ENCODE results near the gene CYSTM1.
"Not testable (repeated sequence)": the region's sequence is repeated elsewhere in the genome, so short reads cannot be mapped to it uniquely, and the experiment has no call there.

The CYSTM1 gene

DNA sequence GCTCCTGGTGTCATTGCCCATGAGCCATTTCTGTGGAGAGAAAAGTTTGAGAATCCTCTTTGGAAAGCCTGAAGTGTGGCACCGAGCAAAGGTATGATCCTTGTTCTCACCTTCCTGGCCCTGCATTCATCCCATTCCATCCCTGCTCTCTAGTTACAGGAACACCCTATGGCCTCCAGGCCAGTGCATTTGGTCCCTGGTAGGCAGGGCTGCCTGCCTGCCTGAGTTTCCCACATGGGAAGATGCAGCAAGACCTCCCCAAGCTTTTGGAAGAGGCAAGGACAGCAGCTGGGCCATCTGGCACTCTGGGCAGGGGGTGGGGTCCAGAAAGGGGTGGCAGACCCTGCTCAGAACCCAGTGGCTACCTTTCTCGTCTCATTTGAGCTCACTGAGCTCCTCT lies 24.8 kb upstream of the CYSTM1 start:
- DNase-seq (ENCODE audit: low read depth) = no peak

DNA sequence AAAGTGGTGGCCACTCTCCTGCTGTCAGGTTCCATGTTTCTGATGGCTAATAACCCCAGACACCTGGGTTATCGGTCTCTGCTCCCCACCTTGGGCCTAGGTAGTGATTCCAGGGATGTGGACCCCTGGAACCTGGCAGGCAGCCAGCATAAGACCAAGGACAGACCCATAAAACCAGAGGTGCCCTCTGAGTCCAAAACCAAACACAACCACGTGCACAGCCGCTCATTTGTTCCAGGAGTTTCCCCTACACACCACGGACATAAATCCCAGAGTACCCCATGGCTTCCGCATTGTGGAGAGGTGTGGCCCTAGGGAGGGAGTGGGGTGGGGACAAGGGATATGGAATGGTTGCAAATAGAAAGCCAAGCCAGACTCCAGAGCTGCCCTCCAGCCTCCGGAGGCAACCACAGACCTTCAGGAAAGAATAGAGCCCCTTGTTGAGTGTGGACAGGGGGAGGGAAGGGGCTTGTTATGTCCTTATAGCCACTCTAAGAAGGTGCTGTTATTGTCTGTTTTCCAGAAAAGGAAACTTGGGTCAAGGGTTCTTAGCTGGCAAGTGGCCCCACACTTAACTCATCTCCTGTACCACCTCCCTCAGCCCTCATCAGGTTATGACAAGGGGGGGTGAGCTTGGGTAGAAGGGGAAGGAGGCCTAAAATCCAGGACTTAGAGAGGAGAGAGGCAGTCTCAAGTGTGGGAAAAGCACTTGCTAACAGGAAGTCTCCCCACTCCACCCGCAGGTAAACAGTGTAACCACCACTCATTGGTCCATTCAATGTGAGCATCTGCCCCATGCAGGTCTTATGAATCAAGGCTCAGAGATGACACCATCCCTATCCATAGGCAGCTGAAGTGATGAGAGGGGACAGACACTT lies 23.6 kb upstream of the CYSTM1 start:
- DNase-seq (ENCODE audit: low read depth) = no peak

DNA sequence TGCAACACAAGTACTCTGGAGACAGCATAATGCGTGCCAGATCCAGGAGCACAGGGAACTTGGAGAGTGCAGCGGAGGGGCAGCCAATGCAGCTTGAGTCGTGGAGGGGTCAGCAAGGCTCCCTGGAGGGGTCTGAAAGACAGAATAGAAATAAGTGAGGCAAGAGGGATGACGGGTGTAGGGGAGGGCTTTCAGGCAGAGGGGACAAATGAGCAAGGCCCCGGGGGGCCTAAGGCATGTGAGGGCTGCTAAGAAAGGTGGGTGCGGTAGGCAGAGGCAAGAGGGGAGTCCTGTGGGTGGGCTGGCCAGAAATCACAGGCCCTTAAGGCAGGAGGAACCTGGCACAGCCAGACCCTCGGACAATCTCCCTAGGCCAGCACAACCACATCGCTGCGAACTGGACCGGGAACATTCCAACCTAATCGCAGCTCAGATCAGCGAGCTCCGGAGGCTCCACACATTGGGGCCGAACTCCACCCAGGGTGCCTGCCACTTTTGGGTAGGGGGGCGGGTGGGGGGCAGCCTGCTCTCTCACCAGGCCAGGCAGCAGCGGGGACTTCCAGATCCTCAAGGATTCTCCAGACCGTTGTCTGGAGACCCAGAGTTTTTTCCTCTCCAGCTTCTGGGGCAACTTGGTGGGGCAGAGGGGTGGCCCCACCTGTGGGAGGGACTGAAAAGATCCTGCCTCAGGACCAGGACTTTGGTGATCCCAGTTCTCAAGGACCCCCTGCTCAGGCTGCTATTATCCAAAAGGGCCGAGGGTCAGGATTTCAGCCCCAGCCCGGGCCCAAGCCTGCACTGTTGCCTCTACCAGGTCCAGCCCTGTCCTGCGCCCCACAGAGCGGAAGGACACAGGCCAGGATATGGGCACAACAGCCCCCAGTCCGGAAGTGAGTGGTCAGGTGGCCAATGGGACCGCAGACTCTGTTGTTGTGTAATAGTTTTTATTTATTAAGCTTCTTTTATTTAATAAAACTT lies 22.7 kb upstream of the CYSTM1 start:
- DNase-seq (ENCODE audit: low read depth) = no peak

GRCh38 chr5:140153255-140153654 lies 21.7 kb upstream of the CYSTM1 start:
- DNase-seq (ENCODE audit: low read depth) = no peak

DNA sequence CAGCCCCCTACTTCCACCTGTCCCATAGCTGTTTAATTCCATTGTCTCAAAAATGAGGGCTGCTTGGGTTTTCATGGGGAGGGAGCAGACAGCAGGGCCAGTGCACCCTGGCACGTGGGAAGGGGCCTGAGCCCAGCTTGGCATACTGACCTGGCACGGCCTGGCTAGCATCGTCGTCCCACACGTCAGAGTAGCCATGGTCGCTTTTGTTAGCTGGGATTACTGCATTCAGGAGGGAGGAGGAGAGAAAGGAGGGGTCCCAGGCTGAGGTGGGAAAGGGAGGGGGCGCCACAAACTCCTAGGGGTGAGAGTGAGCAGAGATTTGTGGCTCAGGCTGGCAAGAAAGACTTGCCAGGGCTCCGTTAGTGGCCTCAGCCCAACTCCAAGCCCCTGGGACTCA lies 21.1 kb upstream of the CYSTM1 start:
- no peak for DNase-seq (ENCODE audit: low read depth)

DNA sequence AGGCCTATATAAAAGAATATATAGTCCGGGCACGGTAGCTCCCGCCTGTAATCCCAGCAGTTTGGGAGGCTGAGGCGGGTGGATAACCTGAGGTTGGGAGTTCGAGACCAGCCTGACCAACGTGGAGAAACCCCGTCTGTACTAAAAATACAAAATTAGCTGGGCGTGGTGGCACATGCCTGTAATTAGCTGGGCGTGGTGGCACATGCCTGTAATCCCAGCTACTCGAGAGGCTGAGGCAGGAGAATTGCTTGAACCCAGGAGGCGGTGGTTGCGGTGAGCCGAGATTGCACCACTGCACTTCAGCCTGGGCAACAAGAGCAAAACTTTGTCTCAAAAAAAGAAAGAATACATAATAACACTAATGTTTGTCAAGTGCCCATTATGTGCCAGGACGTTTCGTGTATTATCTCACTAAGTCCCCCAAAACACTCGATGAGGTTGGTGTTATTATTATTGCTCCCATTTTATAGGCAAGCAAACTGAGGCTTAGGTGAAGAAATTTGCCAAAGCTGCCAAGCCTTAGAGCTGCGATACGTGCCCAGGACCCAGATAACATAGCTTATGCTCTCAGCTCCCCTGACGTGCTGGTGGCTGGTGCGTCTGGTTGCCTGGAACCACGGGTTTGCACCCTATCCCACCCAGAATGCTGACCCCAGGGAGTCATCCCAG lies 20.1 kb upstream of the CYSTM1 start:
- DNase-seq (ENCODE audit: low read depth) = not testable (repeated sequence)

GRCh38 chr5:140157032-140157781 lies 17.8 kb upstream of the CYSTM1 start:
- DNase-seq (ENCODE audit: low read depth) = peak; percentile 72

DNA sequence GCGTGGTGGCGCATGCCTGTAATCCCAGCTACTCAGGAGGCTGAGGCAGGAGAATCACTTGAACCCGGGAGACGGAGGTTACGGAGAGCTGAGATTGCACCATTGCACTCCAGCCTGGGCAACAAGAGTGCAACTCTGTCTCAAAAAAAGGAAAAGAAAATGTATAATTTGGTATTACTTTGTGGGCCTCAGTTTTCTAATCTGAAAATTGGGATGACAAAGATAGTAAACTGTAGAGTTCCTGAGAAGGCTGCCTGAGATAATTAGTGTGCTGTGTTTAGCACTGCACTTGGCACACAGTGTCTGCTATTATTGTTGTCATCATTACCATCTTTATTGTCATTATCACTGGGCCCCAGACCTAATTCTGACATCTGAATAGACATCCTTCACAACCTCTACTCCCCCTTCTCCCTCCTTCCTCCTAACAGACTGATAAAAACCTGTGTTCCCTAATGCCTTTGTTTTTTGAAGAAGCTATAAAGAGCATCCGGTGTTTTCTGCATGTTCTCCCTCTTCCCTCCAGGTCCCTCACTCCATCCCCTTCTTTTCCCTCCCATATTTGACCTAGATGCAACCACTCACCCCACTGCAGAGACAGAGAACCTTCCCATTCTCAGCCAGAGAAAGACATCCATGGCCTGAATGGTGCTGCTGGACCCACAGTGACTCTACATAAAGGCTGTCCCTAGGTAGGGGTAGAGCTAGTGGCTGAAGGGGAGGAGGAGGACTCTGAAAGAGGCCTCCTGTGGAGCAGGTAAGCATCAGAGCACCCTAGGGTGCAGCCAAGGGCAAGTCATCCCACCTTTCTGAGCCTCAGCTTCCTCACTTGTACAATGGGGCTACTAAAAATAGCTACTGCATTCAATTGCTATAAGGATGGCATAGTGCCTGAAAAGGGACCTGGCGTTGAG lies 15.7 kb upstream of the CYSTM1 start:
- DNase-seq (ENCODE audit: low read depth) = no peak

GRCh38 chr5:140162275-140162674 lies 12.7 kb upstream of the CYSTM1 start:
- DNase-seq (ENCODE audit: low read depth) = no peak

DNA sequence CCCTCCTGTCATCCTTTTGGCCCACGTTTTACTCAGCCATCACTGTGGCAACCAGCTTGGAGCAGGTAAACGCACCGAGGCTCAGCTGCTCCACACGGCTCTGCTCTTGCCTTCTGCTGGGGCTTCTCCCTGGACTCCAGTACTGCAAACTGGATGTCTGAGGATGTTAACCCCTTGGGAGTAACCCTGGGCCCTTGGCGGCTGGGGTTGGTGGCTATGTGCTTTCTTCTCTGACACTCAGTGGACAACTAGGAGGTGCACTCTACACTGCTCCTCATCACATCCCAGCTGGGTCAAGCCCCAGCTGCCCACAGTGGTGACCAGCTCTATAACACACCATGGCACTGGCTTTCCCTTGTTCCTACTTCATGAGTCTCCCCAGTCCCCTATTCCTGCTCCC lies 12.2 kb upstream of the CYSTM1 start:
- DNase-seq (ENCODE audit: low read depth) = no peak

GRCh38 chr5:140165101-140165922 lies 9.7 kb upstream of the CYSTM1 start:
- DNase-seq (ENCODE audit: low read depth) = no peak

DNA sequence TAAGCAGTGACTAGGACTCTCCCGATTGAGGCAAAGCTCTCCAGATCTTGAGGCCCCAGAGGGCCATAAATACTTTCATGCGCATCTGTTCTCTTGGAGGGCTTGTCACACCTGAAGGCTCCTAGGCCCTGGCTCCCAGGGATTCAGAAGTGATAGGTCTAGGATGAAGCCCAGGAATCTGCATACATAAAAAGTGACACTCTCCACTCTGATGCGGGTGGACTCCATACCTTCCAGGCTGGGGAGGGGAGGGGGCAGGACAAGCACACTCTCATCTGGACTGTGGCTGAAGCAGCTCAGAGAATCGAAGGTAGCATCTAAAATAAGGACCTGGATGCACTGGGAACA lies 9.1 kb upstream of the CYSTM1 start:
- no peak for DNase-seq (ENCODE audit: low read depth)

- DNase-seq (ENCODE audit: low read depth) = no peak
These were observed 8.1 kb upstream of the CYSTM1 start for GRCh38 chr5:140166911-140167310.

DNA sequence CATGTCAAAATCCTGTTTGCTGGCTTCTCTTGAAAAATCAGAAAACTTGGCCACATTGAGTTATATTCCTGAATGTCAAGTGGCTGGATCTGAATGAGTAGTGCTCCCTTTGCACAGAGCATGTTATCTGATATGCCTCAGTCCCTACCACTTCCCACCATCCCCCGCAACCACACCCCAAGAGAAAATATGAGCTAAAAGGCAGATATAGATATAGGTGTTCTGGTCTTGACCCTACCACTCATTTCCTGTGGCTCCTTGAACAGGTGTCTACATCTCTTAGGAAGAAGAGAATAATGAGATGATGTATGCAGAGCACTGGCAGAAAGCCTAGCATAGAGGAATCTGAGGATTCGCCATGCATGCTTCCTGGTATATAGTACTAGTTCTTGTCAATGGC lies 6.6 kb upstream of the CYSTM1 start:
- DNase-seq (ENCODE audit: low read depth) = no peak

DNA sequence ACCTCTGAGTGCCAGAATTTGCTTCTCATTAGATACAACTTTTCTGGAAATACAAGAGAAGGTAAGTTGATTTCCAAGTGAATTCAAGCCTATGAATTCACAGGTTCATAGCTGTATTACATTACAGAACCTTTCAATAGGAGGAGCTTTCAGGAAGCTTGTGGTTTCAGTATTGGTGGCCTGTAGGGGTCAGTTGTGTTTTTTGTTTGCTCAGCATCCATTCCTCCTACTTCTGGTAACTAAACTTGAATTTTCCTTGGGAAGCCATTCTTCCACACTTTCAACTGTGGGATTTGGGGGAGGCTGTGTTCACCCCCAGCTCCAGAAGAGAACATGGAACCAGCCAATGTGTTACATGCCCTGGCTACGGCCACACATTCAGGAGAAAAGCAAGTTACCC lies 5.6 kb upstream of the CYSTM1 start:
- no peak for DNase-seq (ENCODE audit: low read depth)

DNA sequence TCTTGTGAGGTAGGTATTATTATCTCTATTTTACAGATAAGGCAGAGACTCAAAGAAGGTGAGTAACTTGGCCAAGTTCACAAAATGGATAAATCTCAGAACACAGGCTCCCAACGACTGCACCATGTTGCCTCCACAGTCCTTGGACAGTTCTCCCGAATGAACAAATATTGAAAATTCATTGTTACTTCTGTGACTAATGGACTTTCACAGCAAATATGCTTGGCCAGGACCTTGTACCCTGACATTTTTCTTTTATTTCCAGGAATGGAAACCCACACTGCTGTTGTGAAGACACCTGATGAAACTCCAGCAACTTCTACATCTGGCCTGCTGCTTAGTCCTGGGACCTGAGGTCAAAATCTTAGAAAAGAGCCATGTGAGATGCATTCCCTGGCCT lies 2.5 kb upstream of the CYSTM1 start:
- DNase-seq (ENCODE audit: low read depth) = no peak

- no peak for DNase-seq (ENCODE audit: low read depth)
These were observed 974 bp upstream of the CYSTM1 start for GRCh38 chr5:140174014-140174413.

GRCh38 chr5:140175367-140176030 lies 511 bp downstream of the CYSTM1 start:
- no peak for DNase-seq (ENCODE audit: low read depth)

- no peak for DNase-seq (ENCODE audit: low read depth)
These were observed 1.0 kb downstream of the CYSTM1 start for GRCh38 chr5:140176031-140176387.

DNA sequence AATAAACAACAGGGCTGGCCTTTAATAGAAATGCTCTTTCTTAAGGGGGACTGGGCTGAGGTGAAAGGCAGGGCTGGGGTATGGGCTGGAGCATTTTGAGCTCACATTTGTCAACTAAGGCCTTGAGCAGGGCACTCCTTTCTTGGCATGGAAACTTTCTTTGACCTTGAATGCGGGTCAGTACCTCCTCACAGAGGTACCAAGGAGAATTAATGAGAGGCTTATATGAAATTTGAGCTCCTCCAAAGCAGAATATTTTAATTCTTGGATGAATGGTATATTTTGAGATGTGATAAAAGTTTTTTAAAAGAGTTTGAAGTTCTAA lies 3.1 kb downstream of the CYSTM1 start:
- no peak for DNase-seq (ENCODE audit: low read depth)

Data from stromal cell of bone marrow (primary cell).